Keratinocyte (primary cell): ENCODE data around the gene DLL1. TPM values are rescaled to one million over a fixed set of nuclear protein-coding genes. Genes with fewer than 3 reads are reported as not detected.

Source experiments
- DNase-seq: peaks from one replicate; pipeline ENCODE4 v3.0.0-alpha.2; 2011; ENCODE audit warnings: low read depth, missing footprints, low spot score
- FAIRE-seq: peaks from 2 replicates; lab custom pipeline; 2011; peaks lifted over from hg19 to GRCh38; lab: Jason Lieb, UNC
- H2AFZ ChIP-seq: 2 replicates; pipeline ENCODE4 v1.6.0; 2012; ENCODE audit warnings: low read length, control low read depth, inconsistent platforms; ENCODE audit not compliant: control insufficient read depth
- H3K27ac ChIP-seq: 2 replicates; pipeline ENCODE4 v1.5.1; 2011; ENCODE audit warnings: low read length; ENCODE audit not compliant: control insufficient read depth, insufficient read depth
- H3K27me3 ChIP-seq: 3 replicates; pipeline ENCODE4 v1.6.0; 2011; ENCODE audit warnings: low read length; ENCODE audit not compliant: control insufficient read depth, insufficient read depth; ENCODE audit errors: extremely low read depth
- H3K36me3 ChIP-seq, 2 experiments: 2 replicates in 1 of 2; 3 replicates in 1 of 2; pipeline ENCODE4 v1.5.1; 2011; ENCODE audit warnings: low read length in 2 of 2, mild to moderate bottlenecking in 1 of 2; ENCODE audit not compliant: control insufficient read depth in 2 of 2, insufficient read depth in 2 of 2; ENCODE audit errors: extremely low read depth in 1 of 2
- H3K4me1 ChIP-seq: 3 replicates; pipeline ENCODE4 v1.5.1; 2011; ENCODE audit warnings: low read length; ENCODE audit not compliant: control insufficient read depth, insufficient read depth; ENCODE audit errors: extremely low read depth
- H3K4me2 ChIP-seq: 3 replicates; pipeline ENCODE4 v1.6.0; 2011; ENCODE audit warnings: low read depth, low read length; ENCODE audit not compliant: control insufficient read depth, insufficient read depth; ENCODE audit errors: extremely low read depth
- H3K4me3 ChIP-seq, 3 experiments: fragments of 200-600 bp in 1 of 3; sonication (generic) in 1 of 3; 2 replicates in 2 of 3; 3 replicates in 1 of 3; pipeline ENCODE4 v1.5.1; 2011 to 2016; ENCODE audit warnings: low read length in 3 of 3, mild to moderate bottlenecking in 3 of 3, control low read depth in 2 of 3, inconsistent platforms in 1 of 3, low read depth in 1 of 3, mixed read lengths in 1 of 3, mixed run types in 1 of 3, moderate library complexity in 1 of 3; ENCODE audit not compliant: control insufficient read depth in 2 of 3, insufficient read depth in 2 of 3; ENCODE audit errors: extremely low read depth in 1 of 3
- H3K79me2 ChIP-seq: 2 replicates; pipeline ENCODE4 v1.6.0; 2012; ENCODE audit warnings: low read length; ENCODE audit not compliant: control insufficient read depth, insufficient read depth
- H3K9ac ChIP-seq: 3 replicates; pipeline ENCODE4 v1.6.0; 2011; ENCODE audit warnings: low read length; ENCODE audit not compliant: control insufficient read depth, insufficient read depth; ENCODE audit errors: extremely low read depth
- H3K9me1 ChIP-seq: 3 replicates; pipeline ENCODE4 v1.6.0; 2011; ENCODE audit warnings: low read length; ENCODE audit not compliant: control insufficient read depth, insufficient read depth; ENCODE audit errors: extremely low read depth
- H3K9me3 ChIP-seq: 2 replicates; pipeline ENCODE4 v1.5.1; 2012; ENCODE audit warnings: low read depth, low read length; ENCODE audit not compliant: control insufficient read depth
- H4K20me1 ChIP-seq: 3 replicates; pipeline ENCODE4 v1.6.0; 2011; ENCODE audit warnings: low read length; ENCODE audit not compliant: control insufficient read depth, insufficient read depth; ENCODE audit errors: extremely low read depth
- CTCF ChIP-seq, 3 experiments: IDR thresholded peaks in 1 of 3; conservative IDR thresholded peaks in 1 of 3; optimal IDR thresholded peaks in 1 of 3; 2 replicates in 2 of 3; 3 replicates in 1 of 3; pipeline versions ENCODE3 to v1.5.1; 2011; ENCODE audit warnings: low read length in 3 of 3, mild to moderate bottlenecking in 3 of 3, moderate library complexity in 2 of 3, control low read depth in 1 of 3, inconsistent platforms in 1 of 3; ENCODE audit not compliant: insufficient read depth in 2 of 3; ENCODE audit errors: extremely low read depth in 1 of 3
- EZH2 ChIP-seq: IDR thresholded peaks from one replicate; pipeline ENCODE4 v1.6.1; 2012; ENCODE audit warnings: inconsistent platforms, mild to moderate bottlenecking, low read length, moderate library complexity
- dilution Hi-C: fragments of 300-500 bp; cut with MboI; formaldehyde crosslinking; loops from one replicate; pipeline ENCODE4 v1.7.0; 2020; ENCODE audit warnings: low sequenced_read_pairs; ENCODE audit not compliant: extremely low pct_ligation_motif_present
- polyA plus RNA-seq, 5 experiments: library from polyadenylated mRNA; depleted of rRNA in 3 of 5; stranded (reverse) in 3 of 5; stranded (forward) in 1 of 5; unstranded in 1 of 5; fragments of >200 nt; gene quantifications; 1 replicate in 1 of 5; 2 replicates in 3 of 5; 3 replicates in 1 of 5; pipeline versions ENCODE4 v1.2.1 to v1.2.3, GENCODE V29; 2011 to 2012; ENCODE audit warnings: missing spikeins in 2 of 5, low read depth in 1 of 5, low replicate concordance in 1 of 5

DLL1 gene
- polyA plus RNA-seq, 1 donor (not counting 4 experiments of a cell fraction or from before 2014, with no cell fraction given) = 8.2 TPM

GRCh38 chr6:170257376-170257775 lies 33.5 kb downstream of the DLL1 start:
- Histone ChIP-seq H3K4me1 (no peaks in the 10 kb centered on the region), H3K36me3 (no peaks in the 10 kb centered on the region), H4K20me1 (no peaks in the 10 kb centered on the region), H3K9me3 (no peaks in the 10 kb centered on the region), H3K4me2 (no peak overlapping the region), H3K9ac (no peak overlapping the region), H3K9me1 (no peaks in the 10 kb centered on the region), H3K4me3 (no peak overlapping the region), H3K27ac (no peak overlapping the region), H3K79me2 (no peaks in the 10 kb centered on the region), H3K27me3 (no peaks in the 10 kb centered on the region), H2AFZ (no peak overlapping the region)
- FAIRE-seq = no peak
- TF ChIP-seq EZH2 (no peak), CTCF (optimal IDR thresholded peaks at IDR 0.05 in 1 of 3, IDR thresholded peaks at IDR 0.05 in 1 of 3, conservative IDR thresholded peaks at IDR 0.05 in 1 of 3; ENCODE audit: extremely low read depth in 1 of 3, insufficient read depth in 2 of 3, low read length in 3 of 3) (no peak)
- DNase-seq = no peak
- dilution Hi-C loops = no loop called here

GRCh38 chr6:170256641-170257040 lies 34.2 kb downstream of the DLL1 start:
- no peak overlapping the region for H3K4me3 ChIP-seq
- no peaks in the 10 kb centered on the region for H3K9me3 ChIP-seq
- H3K4me2 ChIP-seq = no peak overlapping the region
- no peak overlapping the region for H3K9ac ChIP-seq
- H3K36me3 ChIP-seq = no peaks in the 10 kb centered on the region
- no peak overlapping the region for H2AFZ ChIP-seq
- H3K4me1 ChIP-seq = no peaks in the 10 kb centered on the region
- no peak overlapping the region for H3K27ac ChIP-seq
- no peaks in the 10 kb centered on the region for H3K9me1 ChIP-seq
- H3K79me2 ChIP-seq = no peaks in the 10 kb centered on the region
- FAIRE-seq = no peak
- no peaks in the 10 kb centered on the region for H3K27me3 ChIP-seq
- dilution Hi-C loops = no loop called here
- no peak for DNase-seq
- H4K20me1 ChIP-seq = no peaks in the 10 kb centered on the region
- TF ChIP-seq CTCF (optimal IDR thresholded peaks at IDR 0.05 in 1 of 3, IDR thresholded peaks at IDR 0.05 in 1 of 3, conservative IDR thresholded peaks at IDR 0.05 in 1 of 3; ENCODE audit: extremely low read depth in 1 of 3, insufficient read depth in 2 of 3, low read length in 3 of 3) (no peak), EZH2 (no peak)
